ENCODE results near the gene ABR. TPM values are rescaled to one million over a fixed set of nuclear protein-coding genes. Genes with fewer than 3 reads are reported as not detected.

ABR gene
- total and polyA plus RNA-seq, 10 donors, result 18.5 to 183 (median 121) TPM

DNA sequence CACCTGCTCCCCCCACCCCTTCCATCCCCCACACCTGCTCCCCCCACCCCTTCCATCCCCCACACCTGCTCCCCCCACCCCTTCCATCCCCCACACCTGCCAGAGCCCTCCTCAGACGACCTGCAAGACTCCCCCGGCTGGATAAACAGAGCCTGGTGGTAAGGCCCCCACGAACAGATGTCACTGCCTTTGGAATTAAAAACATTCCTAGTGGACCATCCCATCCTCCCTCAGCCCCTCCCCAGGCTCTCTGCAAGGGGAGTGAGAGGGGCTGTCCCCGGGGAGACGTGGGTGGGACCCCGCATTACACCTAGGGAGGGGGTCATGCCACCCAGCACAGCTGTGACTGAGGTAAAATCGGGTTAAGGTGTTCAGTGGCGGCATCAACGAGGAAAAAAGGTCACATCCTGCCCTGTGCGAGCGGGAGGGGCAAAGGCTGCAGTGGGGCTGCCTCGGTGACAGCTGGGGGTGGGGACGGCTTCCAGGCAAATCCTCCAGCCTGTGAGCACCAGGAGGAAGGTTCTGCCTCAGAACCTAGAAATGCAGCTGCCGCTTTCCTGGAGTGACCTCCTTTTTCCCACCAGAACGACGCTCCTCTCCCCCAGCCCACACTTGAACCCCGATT lies 144.1 kb downstream of the ABR start:
- TF ChIP-seq, protein P1, sequence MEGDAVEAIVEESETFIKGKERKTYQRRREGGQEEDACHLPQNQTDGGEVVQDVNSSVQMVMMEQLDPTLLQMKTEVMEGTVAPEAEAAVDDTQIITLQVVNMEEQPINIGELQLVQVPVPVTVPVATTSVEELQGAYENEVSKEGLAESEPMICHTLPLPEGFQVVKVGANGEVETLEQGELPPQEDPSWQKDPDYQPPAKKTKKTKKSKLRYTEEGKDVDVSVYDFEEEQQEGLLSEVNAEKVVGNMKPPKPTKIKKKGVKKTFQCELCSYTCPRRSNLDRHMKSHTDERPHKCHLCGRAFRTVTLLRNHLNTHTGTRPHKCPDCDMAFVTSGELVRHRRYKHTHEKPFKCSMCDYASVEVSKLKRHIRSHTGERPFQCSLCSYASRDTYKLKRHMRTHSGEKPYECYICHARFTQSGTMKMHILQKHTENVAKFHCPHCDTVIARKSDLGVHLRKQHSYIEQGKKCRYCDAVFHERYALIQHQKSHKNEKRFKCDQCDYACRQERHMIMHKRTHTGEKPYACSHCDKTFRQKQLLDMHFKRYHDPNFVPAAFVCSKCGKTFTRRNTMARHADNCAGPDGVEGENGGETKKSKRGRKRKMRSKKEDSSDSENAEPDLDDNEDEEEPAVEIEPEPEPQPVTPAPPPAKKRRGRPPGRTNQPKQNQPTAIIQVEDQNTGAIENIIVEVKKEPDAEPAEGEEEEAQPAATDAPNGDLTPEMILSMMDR (IDR thresholded peaks at IDR 0.05 in 8 of 11, conservative IDR thresholded peaks at IDR 0.05 in 3 of 11), result no peak
- TF ChIP-seq POLR2AphosphoS5 (IDR thresholded peaks at IDR 0.05) (no peak), POLR2A (IDR thresholded peaks at IDR 0.05) (no peak)
- no peaks in the 10 kb centered on the region for H3K9me3 ChIP-seq
- WGBS, 5 donors, result 62 to 80% (median 73%) methylated on average over 14 to 17 of the region's 17 CpGs
- peaks cover 4 to 65% (median 29%) of the 10 kb centered on the region in 6 donors for H3K4me1 ChIP-seq
- no peaks in the 10 kb centered on the region for H3K27me3 ChIP-seq (replicated peaks in 1 of 7)
- H3K4me3 ChIP-seq, result no peak overlapping the region
- DNase-seq, result no peak
- H3K27ac ChIP-seq, result no peak overlapping the region
- intact Hi-C loops (cut with DNase I; ENCODE audit: low total_unique reads), result no loop called here
- peaks cover 0 to 75% (median 6%) of the 10 kb centered on the region in 6 donors for H3K36me3 ChIP-seq

DNA sequence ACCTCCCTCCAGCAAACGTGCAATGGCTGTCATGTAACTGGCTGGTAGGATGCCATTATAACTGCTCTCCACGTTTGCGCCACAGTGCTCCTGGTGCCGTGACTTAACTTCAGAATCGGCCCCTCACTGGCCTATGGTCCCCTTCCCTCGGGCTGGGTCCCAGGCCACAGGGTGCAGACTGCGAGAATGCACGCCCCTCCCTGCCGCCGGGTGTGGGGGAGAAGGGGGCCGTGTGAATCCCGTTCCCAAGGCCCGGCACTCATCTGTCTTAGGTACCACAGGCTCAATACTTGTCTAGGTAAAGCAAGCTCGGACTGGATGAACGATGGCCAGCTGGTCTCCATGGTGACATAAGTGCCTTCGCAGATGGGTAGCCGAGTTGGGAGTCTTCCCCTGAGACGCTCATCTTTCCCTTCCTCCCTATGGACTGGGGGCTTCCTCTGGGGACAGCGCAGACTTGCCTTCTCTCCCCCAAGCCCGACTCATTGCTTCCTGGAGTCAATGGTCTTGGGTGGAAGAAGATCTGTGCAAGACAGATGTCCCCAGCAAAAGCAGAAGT lies 145.1 kb downstream of the ABR start:
- intact Hi-C loops (cut with DNase I; ENCODE audit: low total_unique reads), result no loop called here

GRCh38 chr17:1033503-1033902 lies 146.3 kb downstream of the ABR start:
- H3K9me3 ChIP-seq, result no peaks in the 10 kb centered on the region

More for the DNA sequence above, 145.1 kb downstream of the ABR start:
- Histone ChIP-seq H3K36me3 (peaks cover 0 to 77% (median 6%) of the 10 kb centered on the region in 6 donors), H3K9me3 (no peaks in the 10 kb centered on the region), H3K4me3 (no peak overlapping the region), H3K27me3 (replicated peaks in 1 of 7) (no peaks in the 10 kb centered on the region), H3K27ac (no peak overlapping the region), H3K4me1 (peaks cover 0 to 60% (median 22%) of the 10 kb centered on the region in 6 donors)
- WGBS, 5 donors, result 82 to 91% (median 89%) methylated on average over 10 to 20 of the region's 20 CpGs
- TF ChIP-seq POLR2AphosphoS5 (IDR thresholded peaks at IDR 0.05), result peak in 1 of 3 donors; percentile 35
- TF ChIP-seq, protein P1 (IDR thresholded peaks at IDR 0.05 in 8 of 11, conservative IDR thresholded peaks at IDR 0.05 in 3 of 11), result no peak
- TF ChIP-seq POLR2A (IDR thresholded peaks at IDR 0.05), result no peak
- no peak for DNase-seq

GRCh38 chr17:1032391-1032790 lies 147.4 kb downstream of the ABR start:
- no peak overlapping the region for H3K27ac ChIP-seq
- WGBS, 5 donors, result 83 to 89% (median 84%) methylated on average over 27 of the region's 27 CpGs
- no peak for DNase-seq

More at GRCh38 chr17:1033503-1033902, 146.3 kb downstream of the ABR start:
- intact Hi-C loops (cut with DNase I; ENCODE audit: low total_unique reads), result no loop called here
- Histone ChIP-seq H3K27me3 (replicated peaks in 1 of 7) (no peaks in the 10 kb centered on the region), H3K36me3 (peaks cover 0 to 76% (median 6%) of the 10 kb centered on the region in 6 donors), H3K4me3 (no peak overlapping the region), H3K27ac (peak overlapping the region in 1 of 8 donors; percentile 28), H3K4me1 (peaks cover 0 to 48% (median 18%) of the 10 kb centered on the region in 6 donors)
- TF ChIP-seq, protein P1 (IDR thresholded peaks at IDR 0.05 in 8 of 11, conservative IDR thresholded peaks at IDR 0.05 in 3 of 11), result no peak
- peak in 1 of 3 donors; percentile 21 for TF ChIP-seq POLR2AphosphoS5 (IDR thresholded peaks at IDR 0.05)
- 51 to 69% (median 60%) methylated on average over 10 to 11 of the region's 11 CpGs for WGBS, 5 donors
- DNase-seq, result no peak

More at GRCh38 chr17:1032391-1032790, 147.4 kb downstream of the ABR start:
- intact Hi-C loops (cut with DNase I; ENCODE audit: low total_unique reads), result no loop called here
- H3K36me3 ChIP-seq, result peaks cover 0 to 76% (median 8%) of the 10 kb centered on the region in 6 donors
- no peaks in the 10 kb centered on the region for H3K27me3 ChIP-seq (replicated peaks in 1 of 7)
- TF ChIP-seq POLR2AphosphoS5 (IDR thresholded peaks at IDR 0.05), result peak in 1 of 3 donors; percentile 15
- TF ChIP-seq POLR2A (IDR thresholded peaks at IDR 0.05), result no peak
- H3K4me3 ChIP-seq, result no peak overlapping the region
- no peaks in the 10 kb centered on the region for H3K9me3 ChIP-seq
- peaks cover 0 to 47% (median 18%) of the 10 kb centered on the region in 6 donors for H3K4me1 ChIP-seq

Measured in spleen (tissue), 11 donors.